B cell (primary cell): ENCODE results near the gene JUNB. TPM values are rescaled to one million over a fixed set of nuclear protein-coding genes. Genes with fewer than 3 reads are reported as not detected.
A peak's percentile ranks its signal among the peaks of the same experiment; 100 is the strongest.

Experiments used
- ATAC-seq: fragments of 200-7000 bp; cut with Tn5 transposase; one replicate; pipeline ENCODE4 v1.10.0; 2021; ENCODE audit warnings: low read depth, mild to moderate bottlenecking, moderate number of reproducible peaks, moderate library complexity
- CTCF ChIA-PET: fragments of 350-600 bp; sonication (Branson Sonifier 250); formaldehyde crosslinking; loops from one replicate; lab custom pipeline; 2021; ENCODE audit warnings: antibody characterized with exemption, inconsistent platforms; lab: Charles Lee
- POLR2A ChIA-PET: fragments of 350-600 bp; sonication (Branson Sonifier 250); formaldehyde crosslinking; loops from one replicate; lab custom pipeline; 2021; ENCODE audit warnings: antibody characterized with exemption; lab: Charles Lee
- DNase-seq: peaks from one replicate; pipeline ENCODE4 v3.0.0; 2013
- H2AFZ ChIP-seq: 2 replicates; pipeline ENCODE4 v1.6.1; 2012; ENCODE audit warnings: mild to moderate bottlenecking, low read depth, low read length; ENCODE audit not compliant: insufficient read depth, poor library complexity, severe bottlenecking
- H3K27ac ChIP-seq, 2 donors: 1 replicate in 1 of 2; 2 replicates in 1 of 2; pipeline ENCODE4 v1.5.1; 2012 to 2013; ENCODE audit warnings: low read length in 2 of 2, mild to moderate bottlenecking in 2 of 2, moderate library complexity in 1 of 2
- H3K27me3 ChIP-seq, 4 experiments: fragments of 200-600 bp in 1 of 4; sonication (generic) in 1 of 4; replicated peaks in 1 of 4; 1 replicate in 2 of 4; 2 replicates in 2 of 4; pipeline versions ENCODE4 v1.6.1 to v1.7.0; 2013 to 2016; ENCODE audit warnings: low read length in 3 of 4, mild to moderate bottlenecking in 2 of 4, mixed read lengths in 1 of 4, moderate library complexity in 1 of 4; ENCODE audit not compliant: insufficient read depth in 4 of 4, control insufficient read depth in 3 of 4; ENCODE audit errors: control extremely low read depth in 1 of 4
- H3K36me3 ChIP-seq, 2 experiments: replicated peaks in 1 of 2; 1 replicate in 1 of 2; 2 replicates in 1 of 2; pipeline versions ENCODE4 v1.6.1 to v1.7.1; 2013; ENCODE audit warnings: low read length in 1 of 2; ENCODE audit not compliant: insufficient read depth in 2 of 2, control insufficient read depth in 1 of 2; ENCODE audit errors: control extremely low read depth in 1 of 2, extremely low read depth in 1 of 2
- H3K4me1 ChIP-seq, 2 donors: fragments of 200-600 bp in 1 of 2; sonication (generic) in 1 of 2; 1 replicate in 1 of 2; 2 replicates in 1 of 2; pipeline versions ENCODE4 v1.5.1 to v1.6.1; 2013 to 2017; ENCODE audit warnings: low read length in 2 of 2; ENCODE audit not compliant: control insufficient read depth in 2 of 2, insufficient read depth in 2 of 2
- H3K4me2 ChIP-seq: replicated peaks from 2 replicates; pipeline ENCODE3; 2012; ENCODE audit warnings: mild to moderate bottlenecking, low read depth, low read length; ENCODE audit not compliant: poor library complexity, severe bottlenecking
- H3K4me3 ChIP-seq, 5 experiments: fragments of 200-600 bp in 1 of 5; sonication (generic) in 1 of 5; 1 replicate in 3 of 5; 2 replicates in 2 of 5; pipeline versions ENCODE4 v1.5.1 to v1.7.0; 2011 to 2016; ENCODE audit warnings: low read length in 4 of 5, mild to moderate bottlenecking in 4 of 5, low read depth in 2 of 5, control low read depth in 1 of 5, moderate library complexity in 1 of 5; ENCODE audit not compliant: insufficient read depth in 1 of 5; ENCODE audit errors: control extremely low read depth in 1 of 5, extremely low read depth in 1 of 5
- H3K79me2 ChIP-seq: fragments of 200-600 bp; sonication (generic); one replicate; pipeline ENCODE4 v1.6.0; 2016; ENCODE audit warnings: low read length; ENCODE audit not compliant: control insufficient read depth, insufficient read depth
- H3K9ac ChIP-seq: fragments of 200-600 bp; sonication (generic); 2 replicates; pipeline ENCODE4 v1.6.1; 2017; ENCODE audit warnings: mild to moderate bottlenecking, low read length, moderate library complexity
- H3K9me3 ChIP-seq, 3 donors: one replicate each; pipeline versions ENCODE4 v1.6.1 to v1.7.1; 2013; ENCODE audit warnings: low read length in 2 of 3; ENCODE audit not compliant: control insufficient read depth in 2 of 3, insufficient read depth in 1 of 3; ENCODE audit errors: control extremely low read depth in 1 of 3
- H4K20me1 ChIP-seq: 2 replicates; pipeline ENCODE4 v1.6.0; 2012; ENCODE audit warnings: mild to moderate bottlenecking, low read length; ENCODE audit not compliant: insufficient read depth, control insufficient read depth, poor library complexity, severe bottlenecking
- H3K27ac Mint-ChIP-seq: one replicate; pipeline ENCODE4 v1.8.0; 2021; ENCODE audit warnings: mixed read lengths
- H3K27me3 Mint-ChIP-seq: one replicate; pipeline ENCODE4 v1.8.0; 2021; ENCODE audit warnings: mixed read lengths
- H3K4me1 Mint-ChIP-seq: one replicate; pipeline ENCODE4 v1.8.0; 2021; ENCODE audit warnings: mixed read lengths
- H3K4me3 Mint-ChIP-seq: one replicate; pipeline ENCODE4 v1.8.0; 2021; ENCODE audit warnings: mixed read lengths
- H3K9me3 Mint-ChIP-seq: one replicate; pipeline ENCODE4 v1.8.0; 2022; ENCODE audit warnings: mixed read lengths; ENCODE audit not compliant: insufficient read depth
- CTCF ChIP-seq: fragments of 200-600 bp; IDR thresholded peaks from one replicate; pipeline ENCODE4 v1.8.0; 2022; ENCODE audit warnings: antibody characterized with exemption, mild to moderate bottlenecking
- EZH2 ChIP-seq: IDR thresholded peaks from 2 replicates; pipeline ENCODE4 v1.6.1; 2012; ENCODE audit warnings: borderline replicate concordance, low read depth, mild to moderate bottlenecking, moderate library complexity, low read length; ENCODE audit not compliant: insufficient read depth, poor library complexity, severe bottlenecking
- WGBS: methylation state at CpG from one replicate; pipeline ENCODE4 v1.1.5; 2013; ENCODE audit warnings: missing lambda C conversion rate; ENCODE audit not compliant: insufficient coverage; 5-methylcytosine and 5-hydroxymethylcytosine counted together
- intact Hi-C: fragments of 100-400 bp; cut with micrococcal nuclease; formaldehyde crosslinking; loops from one replicate; pipeline ENCODE4 v1.10.0; 2022
- polyA plus RNA-seq: library from polyadenylated mRNA; depleted of rRNA; stranded (reverse); fragments of >200 nt; gene quantifications from 2 replicates; pipeline ENCODE4 v1.2.3, GENCODE V29; 2012
- total RNA-seq, 2 donors: library from RNA; stranded (reverse); fragments of 120-200 nt in 1 of 2; gene quantifications; 1 replicate in 1 of 2; 2 replicates in 1 of 2; pipeline versions ENCODE4 v1.2.3 to v1.2.4, GENCODE V29; 2013 to 2022

Gene JUNB
- total and polyA plus RNA-seq, 2 donors (not counting 1 experiment from before 2014, with no cell fraction given): 206 to 4,055 TPM

- POLR2A ChIA-PET: interaction anchor here (0.6 to 1.9 kb wide), 4 partner anchors 9 to 299 kb away, joined by 4 to 10 read pairs (median 6); partner anchors contain the start of gene JUNB
- CTCF ChIA-PET: interaction anchor here (0.6 to 17.9 kb wide), 5 partner anchors 8 to 63 kb away, joined by 3 to 1147 read pairs (median 3); partner anchors contain the start of genes HOOK2 and JUNB
- no peaks in the 10 kb centered on the region for H3K9me3 Mint-ChIP-seq
- H3K4me1 Mint-ChIP-seq: peaks cover 30% of the 10 kb centered on the region
- intact Hi-C loops: no loop called here
- Histone ChIP-seq H3K4me3 (no peak overlapping the region), H2AFZ (no peak overlapping the region), H3K27ac (no peak overlapping the region), H3K9ac (no peak overlapping the region), H4K20me1 (no peaks in the 10 kb centered on the region), H3K36me3 (peaks cover 0 to 3% of the 10 kb centered on the region in 2 experiments), H3K27me3 (no peaks in the 10 kb centered on the region), H3K4me2 (no peak overlapping the region), H3K79me2 (peaks cover 8% of the 10 kb centered on the region), H3K9me3 (no peaks in the 10 kb centered on the region), H3K4me1 (peaks cover 31 to 40% of the 10 kb centered on the region in 2 donors)
- WGBS: 95% methylated on average over 18 of the region's 18 CpGs
- H3K27me3 Mint-ChIP-seq: peaks cover 3% of the 10 kb centered on the region
- ATAC-seq: no peak
- DNase-seq: no peak
- H3K4me3 Mint-ChIP-seq: peak overlapping the region; percentile 88
- no peak overlapping the region for H3K27ac Mint-ChIP-seq
- TF ChIP-seq EZH2: no peak
- TF ChIP-seq CTCF: no peak
These were observed 8.6 kb downstream of the JUNB start for GRCh38 chr19:12799742-12800465.

- CTCF ChIA-PET: interaction anchor here (0.6 to 17.9 kb wide), 5 partner anchors 9 to 296 kb away, joined by 3 to 1147 read pairs (median 3); partner anchors contain the start of genes HOOK2 and JUNB
- Mint-ChIP-seq H3K27ac (no peak overlapping the region), H3K27me3 (peaks cover 3% of the 10 kb centered on the region), H3K4me1 (peaks cover 30% of the 10 kb centered on the region), H3K9me3 (no peaks in the 10 kb centered on the region), H3K4me3 (peak overlapping the region; percentile 88)
- Histone ChIP-seq H3K79me2 (peaks cover 8% of the 10 kb centered on the region), H3K27ac (no peak overlapping the region), H3K9ac (peak overlapping the region; percentile 87), H3K4me3 (no peak overlapping the region), H4K20me1 (no peaks in the 10 kb centered on the region), H3K36me3 (peaks cover 0 to 3% of the 10 kb centered on the region in 2 experiments), H2AFZ (no peak overlapping the region), H3K27me3 (no peaks in the 10 kb centered on the region), H3K9me3 (no peaks in the 10 kb centered on the region), H3K4me2 (peak overlapping the region; percentile 100), H3K4me1 (peaks cover 28 to 36% of the 10 kb centered on the region in 2 donors)
- POLR2A ChIA-PET: interaction anchor here (0.6 to 1.9 kb wide), 3 partner anchors 9 to 105 kb away, joined by 4 to 10 read pairs (median 5); partner anchors contain the start of gene JUNB
- no CpG with 5 or more reads among the region's 1 CpG for WGBS
- intact Hi-C loops: no loop called here
- no peak for DNase-seq
- TF ChIP-seq CTCF (no peak), EZH2 (no peak)
- no peak for ATAC-seq
These were observed 9.1 kb downstream of the JUNB start for GRCh38 chr19:12800466-12800770.
